Activated naive CD4-positive, alpha-beta T cell treated with anti-CD3 and anti-CD28 coated beads, Interleukin-2, amount 50 U/mL, for 24 hours (primary cell): ENCODE data around the gene LMO3.

ENCODE experiments used
- H3K27ac Mint-ChIP-seq: one replicate; pipeline ENCODE4 v1.8.0; 2021; ENCODE audit warnings: mild to moderate bottlenecking, mixed read lengths
- H3K27me3 Mint-ChIP-seq: one replicate; pipeline ENCODE4 v1.8.0; 2021; ENCODE audit warnings: mixed read lengths
- H3K36me3 Mint-ChIP-seq: one replicate; pipeline ENCODE4 v1.8.0; 2021; ENCODE audit warnings: mixed read lengths
- H3K4me1 Mint-ChIP-seq: one replicate; pipeline ENCODE4 v1.8.0; 2021; ENCODE audit warnings: mixed read lengths
- H3K4me3 Mint-ChIP-seq: one replicate; pipeline ENCODE4 v1.8.0; 2021; ENCODE audit warnings: mild to moderate bottlenecking, mixed read lengths
- H3K9me3 Mint-ChIP-seq: one replicate; pipeline ENCODE4 v1.8.0; 2021; ENCODE audit warnings: mixed read lengths

LMO3 gene

GRCh38 chr12:16606117-16606200 lies at the start of gene LMO3:
TSS of gene LMO3 (minus strand) at chr12:16606162. CDS start at chr12:16600860, 5,302 bp downstream.
- Mint-ChIP-seq H3K9me3 (no peaks in the 10 kb centered on the region), H3K36me3 (no peaks in the 10 kb centered on the region), H3K4me1 (no peaks in the 10 kb centered on the region), H3K27ac (no peak within 1 kb of the TSS), H3K4me3 (no peak within 1 kb of the TSS), H3K27me3 (peaks cover 44% of the 10 kb centered on the region)

DNA sequence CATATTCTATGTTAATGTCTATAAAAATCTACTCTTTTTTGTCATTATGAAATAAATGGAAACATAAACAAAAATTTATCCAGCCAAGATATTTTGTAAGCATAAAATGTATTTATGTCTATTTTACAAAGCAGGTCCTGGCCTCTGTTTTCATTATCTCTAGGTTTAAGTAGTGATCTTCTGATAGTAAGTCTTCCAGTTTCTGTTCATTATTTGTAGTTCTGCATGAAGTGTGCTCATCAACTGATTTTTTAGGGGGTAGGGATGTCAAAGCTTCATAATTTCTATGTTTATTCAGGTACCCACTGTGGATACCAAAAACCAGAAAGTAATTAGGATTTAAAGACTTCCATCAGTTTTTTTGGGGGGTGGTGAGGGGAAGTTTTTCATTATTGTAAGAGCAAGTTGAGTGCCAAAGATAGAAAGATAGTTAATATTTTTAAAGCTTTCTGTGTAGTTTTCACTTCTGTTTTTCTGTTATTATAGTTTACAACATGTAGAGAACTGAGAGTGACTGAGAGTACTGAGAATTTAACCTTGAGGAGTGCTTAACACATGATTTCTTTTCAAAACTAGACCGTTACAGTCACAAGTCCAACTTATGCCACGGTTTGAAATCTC lies 30.6 kb upstream of the LMO3 start:
- H3K27ac Mint-ChIP-seq = no peak overlapping the region
- H3K4me3 Mint-ChIP-seq = no peak overlapping the region
- H3K27me3 Mint-ChIP-seq = no peaks in the 10 kb centered on the region
- no peaks in the 10 kb centered on the region for H3K36me3 Mint-ChIP-seq
- H3K9me3 Mint-ChIP-seq = no peaks in the 10 kb centered on the region
- H3K4me1 Mint-ChIP-seq = no peaks in the 10 kb centered on the region

DNA sequence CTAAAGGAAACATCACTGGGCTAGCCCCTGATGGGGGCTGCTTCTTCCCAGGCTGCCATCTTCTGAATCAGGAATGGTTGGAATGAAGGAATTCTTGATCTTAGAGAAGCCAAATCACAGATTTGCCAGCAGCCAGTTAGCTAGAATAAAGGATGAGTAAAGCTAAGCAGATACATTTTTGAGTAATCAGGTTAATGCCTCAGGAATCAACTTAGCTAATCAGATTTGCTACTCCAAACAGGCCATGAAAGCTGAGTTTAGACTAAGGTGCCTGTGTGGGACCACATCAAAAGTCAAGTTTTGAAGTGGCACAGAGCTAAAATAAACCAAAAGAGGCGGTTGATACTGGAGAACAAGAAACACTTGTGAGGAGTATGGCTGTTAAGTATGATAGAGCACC lies 28.8 kb upstream of the LMO3 start:
- no peaks in the 10 kb centered on the region for H3K4me1 Mint-ChIP-seq
- H3K27ac Mint-ChIP-seq = no peak overlapping the region
- peaks cover 8% of the 10 kb centered on the region for H3K9me3 Mint-ChIP-seq
- H3K27me3 Mint-ChIP-seq = no peaks in the 10 kb centered on the region
- no peaks in the 10 kb centered on the region for H3K36me3 Mint-ChIP-seq
- H3K4me3 Mint-ChIP-seq = no peak overlapping the region

- no peaks in the 10 kb centered on the region for H3K27me3 Mint-ChIP-seq
- H3K36me3 Mint-ChIP-seq = no peaks in the 10 kb centered on the region
- peaks cover 14% of the 10 kb centered on the region for H3K9me3 Mint-ChIP-seq
- no peak overlapping the region for H3K4me3 Mint-ChIP-seq
- H3K4me1 Mint-ChIP-seq = no peaks in the 10 kb centered on the region
- no peak overlapping the region for H3K27ac Mint-ChIP-seq
Measured at GRCh38 chr12:16626991-16627390, 21.0 kb upstream of the LMO3 start.

- Mint-ChIP-seq H3K27me3 (no peaks in the 10 kb centered on the region), H3K9me3 (no peaks in the 10 kb centered on the region), H3K4me1 (no peaks in the 10 kb centered on the region), H3K27ac (no peak overlapping the region), H3K36me3 (no peaks in the 10 kb centered on the region), H3K4me3 (no peak overlapping the region)
Measured at GRCh38 chr12:16622338-16622737, 16.4 kb upstream of the LMO3 start.

GRCh38 chr12:16619537-16619936 lies 13.6 kb upstream of the LMO3 start:
- H3K9me3 Mint-ChIP-seq = no peaks in the 10 kb centered on the region
- no peaks in the 10 kb centered on the region for H3K36me3 Mint-ChIP-seq
- H3K4me1 Mint-ChIP-seq = no peaks in the 10 kb centered on the region
- H3K27me3 Mint-ChIP-seq = no peaks in the 10 kb centered on the region
- H3K4me3 Mint-ChIP-seq = no peak overlapping the region
- H3K27ac Mint-ChIP-seq = no peak overlapping the region

DNA sequence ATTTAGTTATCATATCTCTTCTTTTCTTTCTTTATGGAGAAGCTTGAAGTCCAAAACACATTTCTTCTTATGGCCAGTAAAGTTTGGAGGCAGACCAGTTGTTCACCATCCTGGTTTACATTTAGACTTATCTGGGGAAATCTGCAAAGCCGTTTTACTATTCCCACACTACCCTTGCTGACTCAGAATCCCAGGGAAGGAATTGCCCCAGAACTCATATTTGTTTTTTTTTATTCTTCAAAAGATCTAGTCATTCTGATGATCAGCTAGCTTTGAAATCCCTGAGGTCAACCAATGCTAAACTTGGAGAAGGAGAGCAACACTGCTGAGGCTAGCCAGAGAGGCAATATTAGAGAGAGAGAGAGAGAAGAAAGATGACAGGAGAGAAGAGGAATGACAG lies 12.3 kb upstream of the LMO3 start:
- Mint-ChIP-seq H3K36me3 (no peaks in the 10 kb centered on the region), H3K4me3 (no peak overlapping the region), H3K27ac (no peak overlapping the region)

DNA sequence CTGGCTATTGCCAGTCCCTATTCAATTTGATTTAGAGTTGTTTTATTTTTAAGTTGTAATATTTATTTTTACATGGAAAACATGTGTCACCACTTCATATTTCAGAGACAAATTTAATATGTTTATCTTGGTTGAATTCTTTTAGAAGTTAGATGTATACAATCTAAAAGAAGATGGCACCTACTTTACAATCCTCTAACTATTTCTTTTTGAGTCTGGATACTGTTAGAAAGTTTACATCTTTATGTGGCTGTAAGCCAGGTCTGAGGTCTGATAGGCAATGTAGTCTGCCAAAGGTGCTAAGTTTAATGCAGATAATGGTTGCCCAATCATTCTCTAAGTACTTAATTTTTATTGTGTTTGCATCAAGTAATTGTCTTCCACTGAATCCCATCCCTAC lies 7.2 kb upstream of the LMO3 start:
- no peak overlapping the region for H3K27ac Mint-ChIP-seq

More for the DNA sequence above, 12.3 kb upstream of the LMO3 start:
- Mint-ChIP-seq H3K27me3 (no peaks in the 10 kb centered on the region), H3K9me3 (no peaks in the 10 kb centered on the region), H3K4me1 (no peaks in the 10 kb centered on the region)

DNA sequence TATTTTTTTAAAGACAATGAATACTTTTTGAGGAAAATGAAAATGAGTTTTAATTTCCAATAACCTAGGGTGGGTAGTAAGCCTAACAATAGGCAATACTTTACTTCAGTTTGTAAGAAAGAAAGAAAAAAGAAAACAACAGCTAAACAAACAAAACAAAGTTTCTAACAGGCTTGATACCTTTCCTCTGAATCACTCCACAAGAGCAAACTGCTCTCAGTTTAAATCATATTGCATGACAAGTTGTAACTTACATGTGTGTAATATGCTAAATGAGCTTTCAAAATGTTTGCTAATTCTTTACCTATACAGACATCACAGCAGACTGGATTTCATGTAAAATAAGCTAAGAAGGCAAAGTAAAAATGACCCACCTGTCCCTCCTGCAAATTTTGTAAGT lies 6.7 kb upstream of the LMO3 start:
- Mint-ChIP-seq H3K4me3 (no peak overlapping the region), H3K36me3 (no peaks in the 10 kb centered on the region), H3K9me3 (no peaks in the 10 kb centered on the region), H3K27ac (no peak overlapping the region), H3K27me3 (peaks cover 16% of the 10 kb centered on the region), H3K4me1 (no peaks in the 10 kb centered on the region)

More for the DNA sequence above, 7.2 kb upstream of the LMO3 start:
- H3K36me3 Mint-ChIP-seq = no peaks in the 10 kb centered on the region
- no peaks in the 10 kb centered on the region for H3K4me1 Mint-ChIP-seq
- no peak overlapping the region for H3K4me3 Mint-ChIP-seq
- no peaks in the 10 kb centered on the region for H3K9me3 Mint-ChIP-seq
- H3K27me3 Mint-ChIP-seq = peaks cover 12% of the 10 kb centered on the region

DNA sequence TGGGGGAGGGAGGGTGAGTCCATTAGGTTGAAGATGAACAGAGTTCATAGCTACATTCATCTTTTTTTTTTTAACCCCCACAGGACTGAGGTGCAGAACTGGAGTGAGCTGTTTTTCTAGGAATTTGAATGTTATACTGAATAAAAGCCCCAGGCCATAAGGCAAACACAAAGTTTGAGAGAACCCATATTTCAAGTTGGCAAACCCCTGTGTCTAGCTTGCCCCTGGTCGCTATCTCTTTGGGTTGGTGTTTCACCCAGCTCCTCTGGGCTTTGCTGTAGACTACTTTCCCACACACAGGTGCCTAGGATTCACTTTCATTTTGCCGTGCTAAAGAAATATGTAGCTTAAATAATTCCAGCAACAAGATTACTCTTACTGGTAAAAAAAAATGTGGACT lies 5.2 kb upstream of the LMO3 start:
- no peak overlapping the region for H3K27ac Mint-ChIP-seq
- H3K4me1 Mint-ChIP-seq = no peaks in the 10 kb centered on the region
- peaks cover 26% of the 10 kb centered on the region for H3K27me3 Mint-ChIP-seq
- H3K4me3 Mint-ChIP-seq = no peak overlapping the region
- no peaks in the 10 kb centered on the region for H3K36me3 Mint-ChIP-seq
- H3K9me3 Mint-ChIP-seq = no peaks in the 10 kb centered on the region

- no peaks in the 10 kb centered on the region for H3K9me3 Mint-ChIP-seq
- H3K4me1 Mint-ChIP-seq = no peaks in the 10 kb centered on the region
- no peak overlapping the region for H3K4me3 Mint-ChIP-seq
- peaks cover 29% of the 10 kb centered on the region for H3K27me3 Mint-ChIP-seq
- no peaks in the 10 kb centered on the region for H3K36me3 Mint-ChIP-seq
- H3K27ac Mint-ChIP-seq = no peak overlapping the region
Measured at GRCh38 chr12:16610743-16611142, 4.8 kb upstream of the LMO3 start.

- no peaks in the 10 kb centered on the region for H3K9me3 Mint-ChIP-seq
- no peaks in the 10 kb centered on the region for H3K4me1 Mint-ChIP-seq
- no peaks in the 10 kb centered on the region for H3K36me3 Mint-ChIP-seq
- H3K27ac Mint-ChIP-seq = no peak overlapping the region
- no peak overlapping the region for H3K4me3 Mint-ChIP-seq
- peaks cover 31% of the 10 kb centered on the region for H3K27me3 Mint-ChIP-seq
Measured at GRCh38 chr12:16610001-16610585, 4.1 kb upstream of the LMO3 start.

GRCh38 chr12:16608946-16609539 lies 3.1 kb upstream of the LMO3 start:
- H3K36me3 Mint-ChIP-seq = no peaks in the 10 kb centered on the region
- H3K9me3 Mint-ChIP-seq = no peaks in the 10 kb centered on the region
- no peak overlapping the region for H3K4me3 Mint-ChIP-seq
- H3K27ac Mint-ChIP-seq = no peak overlapping the region
- no peaks in the 10 kb centered on the region for H3K4me1 Mint-ChIP-seq
- H3K27me3 Mint-ChIP-seq = peaks cover 38% of the 10 kb centered on the region

DNA sequence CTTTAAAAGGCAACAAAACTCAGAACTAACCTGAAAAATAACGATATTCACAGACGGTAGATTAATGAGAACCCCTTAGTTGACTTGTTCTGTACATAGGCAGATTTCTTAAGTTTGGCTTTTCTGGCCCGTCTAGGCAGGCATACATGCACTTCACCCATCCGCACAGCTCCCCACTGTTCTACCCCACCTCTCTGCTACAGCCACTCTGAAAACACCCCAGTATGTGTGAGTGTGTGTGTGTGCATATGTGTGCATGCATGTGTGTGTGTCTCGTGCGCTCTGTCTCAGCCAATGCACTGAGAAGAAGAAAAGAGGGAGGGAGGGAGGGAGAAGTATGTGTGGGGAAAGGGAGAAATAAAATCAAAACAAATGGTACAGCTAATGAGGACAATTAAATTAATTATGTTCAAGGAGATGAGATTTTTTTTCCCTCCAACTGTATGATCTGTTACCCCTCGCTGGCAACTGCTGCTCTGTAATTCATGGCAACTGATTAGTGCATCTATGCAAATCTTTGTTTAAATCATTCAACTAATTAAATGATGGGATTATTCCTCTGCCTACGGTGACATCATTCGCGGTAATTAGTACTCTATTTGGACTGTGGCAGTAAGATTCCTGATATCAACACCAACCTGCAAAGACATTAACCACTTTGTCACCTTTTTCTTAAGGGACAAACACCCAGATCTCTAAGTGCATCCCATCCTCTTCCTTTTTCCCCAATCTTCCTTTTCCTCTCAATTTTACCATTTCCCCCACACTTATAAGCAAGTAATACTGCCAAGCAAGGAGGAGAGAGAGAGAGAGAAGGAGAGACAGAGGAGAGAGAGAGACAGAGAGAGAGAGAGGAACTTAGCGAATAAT lies 2.2 kb upstream of the LMO3 start:
- H3K9me3 Mint-ChIP-seq = no peaks in the 10 kb centered on the region
- H3K4me1 Mint-ChIP-seq = no peaks in the 10 kb centered on the region
- H3K27ac Mint-ChIP-seq = no peak overlapping the region
- H3K36me3 Mint-ChIP-seq = no peaks in the 10 kb centered on the region
- H3K27me3 Mint-ChIP-seq = peaks cover 44% of the 10 kb centered on the region
- no peak overlapping the region for H3K4me3 Mint-ChIP-seq

DNA sequence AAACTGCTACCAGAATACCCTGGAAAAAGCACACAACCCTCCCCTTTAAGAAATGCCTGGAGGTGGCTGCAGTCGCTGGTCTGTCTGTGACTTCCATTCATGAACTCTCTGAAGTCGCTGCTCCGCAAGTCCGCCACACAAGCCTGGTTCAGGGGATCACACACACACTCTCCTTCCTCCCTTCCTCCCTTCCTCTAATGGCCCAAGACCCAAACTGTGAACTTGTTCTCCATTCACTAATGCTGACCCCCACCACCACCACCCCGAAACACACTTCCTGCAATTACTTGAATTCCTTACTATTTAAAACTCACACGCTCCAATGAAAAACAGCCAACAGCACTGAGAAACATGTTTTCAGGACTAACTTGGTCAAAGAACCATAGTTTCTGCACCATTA lies 1.0 kb upstream of the LMO3 start:
- H3K4me3 Mint-ChIP-seq = no peak overlapping the region
- H3K9me3 Mint-ChIP-seq = no peaks in the 10 kb centered on the region

GRCh38 chr12:16606201-16606849 lies 363 bp upstream of the LMO3 start:
- Mint-ChIP-seq H3K4me1 (no peaks in the 10 kb centered on the region), H3K9me3 (no peaks in the 10 kb centered on the region), H3K27me3 (peaks cover 44% of the 10 kb centered on the region), H3K4me3 (no peak overlapping the region), H3K27ac (no peak overlapping the region), H3K36me3 (no peaks in the 10 kb centered on the region)

More for the DNA sequence above, 1.0 kb upstream of the LMO3 start:
- Mint-ChIP-seq H3K27ac (no peak overlapping the region), H3K36me3 (no peaks in the 10 kb centered on the region), H3K27me3 (peaks cover 44% of the 10 kb centered on the region), H3K4me1 (no peaks in the 10 kb centered on the region)
